ENCODE results near the gene SORCS3.

Gene SORCS3

DNA sequence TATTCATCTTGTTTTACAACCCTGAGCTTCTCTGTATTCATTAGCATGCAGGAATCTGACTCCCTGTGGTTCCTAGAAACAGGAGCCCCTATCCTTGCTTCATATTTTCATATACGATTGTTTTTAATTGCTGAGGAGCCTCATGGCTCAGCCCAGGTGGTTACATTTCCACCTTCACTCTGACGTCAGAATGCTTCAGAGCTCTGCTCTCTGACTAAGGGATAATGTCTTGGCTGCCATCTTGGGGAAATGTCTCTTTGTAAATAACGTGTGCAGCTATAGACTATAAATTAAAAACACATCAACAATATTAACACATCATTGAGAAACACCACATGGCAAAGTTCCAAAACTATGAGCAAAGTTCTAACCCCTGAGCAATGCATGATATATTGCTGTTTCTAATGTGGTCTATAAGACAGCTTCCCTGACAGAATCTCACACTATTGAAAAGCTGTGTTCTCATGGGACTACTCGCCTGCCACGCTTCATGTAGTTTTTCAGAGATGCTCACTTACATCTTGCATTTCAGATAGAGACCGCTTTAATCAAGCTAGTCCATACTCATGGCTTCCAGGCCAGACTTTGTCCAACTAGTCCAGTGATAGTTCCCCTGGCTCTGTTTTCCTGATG, 227.0 kb downstream of the SORCS3 start:
- TF ChIP-seq POLR2AphosphoS5 (IDR thresholded peaks at IDR 0.05; ENCODE audit: low read depth) (no peak), GABPA (IDR thresholded peaks at IDR 0.05; ENCODE audit: low read depth) (no peak), SPI1 (IDR thresholded peaks at IDR 0.05; ENCODE audit: borderline replicate concordance, low read depth) (no peak)
- TF ChIP-seq, protein P1, sequence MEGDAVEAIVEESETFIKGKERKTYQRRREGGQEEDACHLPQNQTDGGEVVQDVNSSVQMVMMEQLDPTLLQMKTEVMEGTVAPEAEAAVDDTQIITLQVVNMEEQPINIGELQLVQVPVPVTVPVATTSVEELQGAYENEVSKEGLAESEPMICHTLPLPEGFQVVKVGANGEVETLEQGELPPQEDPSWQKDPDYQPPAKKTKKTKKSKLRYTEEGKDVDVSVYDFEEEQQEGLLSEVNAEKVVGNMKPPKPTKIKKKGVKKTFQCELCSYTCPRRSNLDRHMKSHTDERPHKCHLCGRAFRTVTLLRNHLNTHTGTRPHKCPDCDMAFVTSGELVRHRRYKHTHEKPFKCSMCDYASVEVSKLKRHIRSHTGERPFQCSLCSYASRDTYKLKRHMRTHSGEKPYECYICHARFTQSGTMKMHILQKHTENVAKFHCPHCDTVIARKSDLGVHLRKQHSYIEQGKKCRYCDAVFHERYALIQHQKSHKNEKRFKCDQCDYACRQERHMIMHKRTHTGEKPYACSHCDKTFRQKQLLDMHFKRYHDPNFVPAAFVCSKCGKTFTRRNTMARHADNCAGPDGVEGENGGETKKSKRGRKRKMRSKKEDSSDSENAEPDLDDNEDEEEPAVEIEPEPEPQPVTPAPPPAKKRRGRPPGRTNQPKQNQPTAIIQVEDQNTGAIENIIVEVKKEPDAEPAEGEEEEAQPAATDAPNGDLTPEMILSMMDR (IDR thresholded peaks at IDR 0.05; ENCODE audit: insufficient read depth, low read length), result no peak
- TF ChIP-seq, protein P2, sequence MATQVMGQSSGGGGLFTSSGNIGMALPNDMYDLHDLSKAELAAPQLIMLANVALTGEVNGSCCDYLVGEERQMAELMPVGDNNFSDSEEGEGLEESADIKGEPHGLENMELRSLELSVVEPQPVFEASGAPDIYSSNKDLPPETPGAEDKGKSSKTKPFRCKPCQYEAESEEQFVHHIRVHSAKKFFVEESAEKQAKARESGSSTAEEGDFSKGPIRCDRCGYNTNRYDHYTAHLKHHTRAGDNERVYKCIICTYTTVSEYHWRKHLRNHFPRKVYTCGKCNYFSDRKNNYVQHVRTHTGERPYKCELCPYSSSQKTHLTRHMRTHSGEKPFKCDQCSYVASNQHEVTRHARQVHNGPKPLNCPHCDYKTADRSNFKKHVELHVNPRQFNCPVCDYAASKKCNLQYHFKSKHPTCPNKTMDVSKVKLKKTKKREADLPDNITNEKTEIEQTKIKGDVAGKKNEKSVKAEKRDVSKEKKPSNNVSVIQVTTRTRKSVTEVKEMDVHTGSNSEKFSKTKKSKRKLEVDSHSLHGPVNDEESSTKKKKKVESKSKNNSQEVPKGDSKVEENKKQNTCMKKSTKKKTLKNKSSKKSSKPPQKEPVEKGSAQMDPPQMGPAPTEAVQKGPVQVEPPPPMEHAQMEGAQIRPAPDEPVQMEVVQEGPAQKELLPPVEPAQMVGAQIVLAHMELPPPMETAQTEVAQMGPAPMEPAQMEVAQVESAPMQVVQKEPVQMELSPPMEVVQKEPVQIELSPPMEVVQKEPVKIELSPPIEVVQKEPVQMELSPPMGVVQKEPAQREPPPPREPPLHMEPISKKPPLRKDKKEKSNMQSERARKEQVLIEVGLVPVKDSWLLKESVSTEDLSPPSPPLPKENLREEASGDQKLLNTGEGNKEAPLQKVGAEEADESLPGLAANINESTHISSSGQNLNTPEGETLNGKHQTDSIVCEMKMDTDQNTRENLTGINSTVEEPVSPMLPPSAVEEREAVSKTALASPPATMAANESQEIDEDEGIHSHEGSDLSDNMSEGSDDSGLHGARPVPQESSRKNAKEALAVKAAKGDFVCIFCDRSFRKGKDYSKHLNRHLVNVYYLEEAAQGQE (IDR thresholded peaks at IDR 0.05; ENCODE audit: insufficient replicate concordance, low read depth), result no peak
- DNase-seq (ENCODE audit: low read depth in 1 of 2, low spot score in 1 of 2), result no peak
- H3K27ac ChIP-seq (replicated peaks), result no peak overlapping the region

DNA sequence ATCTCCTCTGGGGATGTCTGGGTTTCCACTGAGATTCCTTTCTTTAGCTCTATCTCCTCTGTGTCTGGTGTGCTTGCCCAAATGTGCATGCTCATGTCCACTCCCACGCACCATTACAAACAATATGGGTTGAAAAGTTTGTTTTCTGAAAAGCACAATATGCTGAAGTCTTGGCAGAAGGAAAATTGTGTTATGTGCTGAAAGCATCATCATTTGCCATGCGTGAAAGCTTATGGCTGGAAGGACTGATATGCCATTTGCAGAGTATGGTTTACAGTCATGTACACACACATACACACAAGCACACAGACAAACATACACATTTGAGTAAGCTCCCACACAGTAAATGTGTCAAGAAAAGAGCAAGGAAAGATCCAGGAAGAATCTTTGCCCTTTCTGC, 231.6 kb downstream of the SORCS3 start:
- no peak for DNase-seq (ENCODE audit: low read depth in 1 of 2, low spot score in 1 of 2)
- peaks cover 2% of the 10 kb centered on the region for H3K27me3 ChIP-seq (ENCODE audit: insufficient read depth, poor library complexity, severe bottlenecking)
- no peak overlapping the region for H3K27ac ChIP-seq (replicated peaks)
- TF ChIP-seq, protein P2 (IDR thresholded peaks at IDR 0.05; ENCODE audit: insufficient replicate concordance, low read depth), result no peak
- TF ChIP-seq GABPA (IDR thresholded peaks at IDR 0.05; ENCODE audit: low read depth) (no peak), SPI1 (IDR thresholded peaks at IDR 0.05; ENCODE audit: borderline replicate concordance, low read depth) (no peak), POLR2AphosphoS5 (IDR thresholded peaks at IDR 0.05; ENCODE audit: low read depth) (no peak)
- TF ChIP-seq, protein P1 (IDR thresholded peaks at IDR 0.05; ENCODE audit: insufficient read depth, low read length), result no peak
- H3K4me3 ChIP-seq (replicated peaks; ENCODE audit: insufficient read depth, low read length), result no peak overlapping the region

More for the DNA sequence above, 227.0 kb downstream of the SORCS3 start:
- H3K27me3 ChIP-seq (ENCODE audit: insufficient read depth, poor library complexity, severe bottlenecking), result peaks cover 2% of the 10 kb centered on the region
- no peak overlapping the region for H3K4me3 ChIP-seq (replicated peaks; ENCODE audit: insufficient read depth, low read length)

DNA sequence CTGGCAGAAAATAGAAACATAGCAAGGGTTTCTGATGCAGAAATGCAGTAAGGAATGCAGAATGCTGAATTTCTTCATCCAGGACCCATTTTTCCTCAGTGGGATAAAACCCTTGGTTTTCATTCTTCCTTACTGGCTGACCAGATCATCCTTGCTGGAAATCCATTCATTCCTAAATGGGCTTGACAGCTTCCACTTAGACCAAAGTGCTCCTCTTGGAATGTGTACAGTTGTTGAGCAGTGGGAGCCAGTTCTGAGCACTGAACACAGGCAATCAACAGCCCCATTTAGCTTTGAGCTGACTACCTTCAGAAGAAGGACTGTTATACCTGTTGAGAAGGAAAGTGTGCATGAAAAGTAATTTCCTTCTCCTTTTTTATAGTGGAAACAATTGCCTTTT, 232.1 kb downstream of the SORCS3 start:
- no peak overlapping the region for H3K27ac ChIP-seq (replicated peaks)
- peaks cover 2% of the 10 kb centered on the region for H3K27me3 ChIP-seq (ENCODE audit: insufficient read depth, poor library complexity, severe bottlenecking)
- TF ChIP-seq SPI1 (IDR thresholded peaks at IDR 0.05; ENCODE audit: borderline replicate concordance, low read depth), result no peak
- TF ChIP-seq, protein P1 (IDR thresholded peaks at IDR 0.05; ENCODE audit: insufficient read depth, low read length), result no peak
- TF ChIP-seq GABPA (IDR thresholded peaks at IDR 0.05; ENCODE audit: low read depth), result no peak
- TF ChIP-seq, protein P2 (IDR thresholded peaks at IDR 0.05; ENCODE audit: insufficient replicate concordance, low read depth), result no peak
- no peak for TF ChIP-seq POLR2AphosphoS5 (IDR thresholded peaks at IDR 0.05; ENCODE audit: low read depth)
- no peak overlapping the region for H3K4me3 ChIP-seq (replicated peaks; ENCODE audit: insufficient read depth, low read length)
- DNase-seq (ENCODE audit: low read depth in 1 of 2, low spot score in 1 of 2), result no peak

All from HL-60 (cell line).